GM19351 (cell line): Measurements from ENCODE around the gene ANKRD44.

Experiments
- ATAC-seq: cut with Tn5 transposase; IDR thresholded peaks from one replicate; pipeline ENCODE4 v1.9.1; 2021; ENCODE audit warnings: mild to moderate bottlenecking, moderate library complexity; ENCODE audit not compliant: unreplicated experiment

ANKRD44 gene

GRCh38 chr2:197185676-197186075 is 124.9 kb downstream of the ANKRD44 start:
- ATAC-seq: no peak

GRCh38 chr2:197184959-197185586 is 125.5 kb downstream of the ANKRD44 start:
- no peak for ATAC-seq

- ATAC-seq: no peak
Observed at GRCh38 chr2:197183355-197183754, 127.2 kb downstream of the ANKRD44 start.

GRCh38 chr2:197182668-197183067 is 127.9 kb downstream of the ANKRD44 start:
- no peak for ATAC-seq

- no peak for ATAC-seq
Observed at GRCh38 chr2:197181491-197181890, 129.1 kb downstream of the ANKRD44 start.

- ATAC-seq: no peak
Observed at GRCh38 chr2:197179744-197180498, 130.7 kb downstream of the ANKRD44 start.

GRCh38 chr2:197176522-197176921 is 134.1 kb downstream of the ANKRD44 start:
- no peak for ATAC-seq

- no peak for ATAC-seq
Observed at GRCh38 chr2:197174539-197175094, 136.0 kb downstream of the ANKRD44 start.

- ATAC-seq: no peak
Observed at GRCh38 chr2:197171582-197171981, 139.0 kb downstream of the ANKRD44 start.

GRCh38 chr2:197170208-197170607 is 140.4 kb downstream of the ANKRD44 start:
- no peak for ATAC-seq

GRCh38 chr2:197168705-197169104 is 141.9 kb downstream of the ANKRD44 start:
- ATAC-seq: peak; percentile 87

GRCh38 chr2:197167608-197168314 is 142.8 kb downstream of the ANKRD44 start:
- no peak for ATAC-seq

- no peak for ATAC-seq
Observed at GRCh38 chr2:197165020-197165419, 145.6 kb downstream of the ANKRD44 start.

GRCh38 chr2:197164141-197164754 is 146.3 kb downstream of the ANKRD44 start:
- ATAC-seq: no peak

GRCh38 chr2:197163712-197164140 is 146.9 kb downstream of the ANKRD44 start:
- no peak for ATAC-seq

- ATAC-seq: no peak
Observed at GRCh38 chr2:197161774-197162173, 148.8 kb downstream of the ANKRD44 start.

- ATAC-seq: peak; percentile 56
Observed at GRCh38 chr2:197159661-197160211, 150.8 kb downstream of the ANKRD44 start.

GRCh38 chr2:197158591-197159550 is 151.7 kb downstream of the ANKRD44 start:
- ATAC-seq: no peak

- no peak for ATAC-seq
Observed at GRCh38 chr2:197157879-197158537, 152.6 kb downstream of the ANKRD44 start.
